Endothelial cell of umbilical vein (primary cell): ENCODE measurements around the gene SH3TC1. TPM values are rescaled to one million over a fixed set of nuclear protein-coding genes. Genes with fewer than 3 reads are reported as not detected.

Source experiments
- BruUV-seq: library from RNA; stranded (reverse); fragments of 400-500 nt; replicated peaks from 2 replicates; lab custom pipeline; 2021; lab: Mats Ljungman, UMichigan
- CTCF ChIA-PET: fragments of 300-600, 350-600 bp; sonication (Branson Sonifier 250); formaldehyde crosslinking; loops from one replicate; lab custom pipeline; 2021; ENCODE audit warnings: antibody characterized with exemption, inconsistent platforms; lab: Charles Lee
- POLR2A ChIA-PET: fragments of 300-600, 350-600 bp; sonication (Branson Sonifier 250); formaldehyde crosslinking; loops from one replicate; lab custom pipeline; 2021; ENCODE audit warnings: antibody characterized with exemption, inconsistent platforms; lab: Charles Lee
- DNase-seq: peaks from one replicate; pipeline ENCODE4 v3.0.0-alpha.2; 2011; ENCODE audit warnings: low read depth, low spot score
- FAIRE-seq: peaks from 2 replicates; lab custom pipeline; 2011; peaks lifted over from hg19 to GRCh38; lab: Jason Lieb, UNC
- H2AFZ ChIP-seq: 2 replicates; pipeline ENCODE4 v1.6.0; 2012; ENCODE audit warnings: low read depth, low read length, control low read depth, inconsistent platforms
- H3K27ac ChIP-seq: 2 replicates; pipeline ENCODE4 v1.5.1; 2011; ENCODE audit warnings: low read depth, mild to moderate bottlenecking, control low read depth, low read length, moderate library complexity; ENCODE audit not compliant: insufficient read depth
- H3K27me3 ChIP-seq, 2 experiments: 2 replicates each; pipeline versions ENCODE4 v1.6.0 to v1.6.1; 2011; ENCODE audit warnings: low read length in 2 of 2, mixed read lengths in 1 of 2; ENCODE audit not compliant: control insufficient read depth in 2 of 2, insufficient read depth in 2 of 2
- H3K36me3 ChIP-seq, 2 experiments: 2 replicates in 1 of 2; 3 replicates in 1 of 2; pipeline ENCODE4 v1.5.1; 2011; ENCODE audit warnings: low read length in 2 of 2, mild to moderate bottlenecking in 1 of 2, moderate library complexity in 1 of 2; ENCODE audit not compliant: control insufficient read depth in 2 of 2, insufficient read depth in 2 of 2; ENCODE audit errors: extremely low read depth in 1 of 2
- H3K4me1 ChIP-seq: 3 replicates; pipeline ENCODE4 v1.5.1; 2011; ENCODE audit warnings: mild to moderate bottlenecking, low read length; ENCODE audit not compliant: control insufficient read depth, insufficient read depth; ENCODE audit errors: extremely low read depth
- H3K4me2 ChIP-seq: 2 replicates; pipeline ENCODE4 v1.6.1; 2011; ENCODE audit warnings: low read length, control low read depth, mixed read lengths; ENCODE audit not compliant: insufficient read depth
- H3K4me3 ChIP-seq, 3 experiments: fragments of 200-600 bp in 1 of 3; sonication (generic), shearing (Covaris generic) in 1 of 3; replicated peaks in 1 of 3; 2 replicates each; pipeline ENCODE4 v1.5.1; 2011 to 2016; ENCODE audit warnings: control low read depth in 3 of 3, low read length in 3 of 3, mild to moderate bottlenecking in 2 of 3, inconsistent platforms in 1 of 3, low read depth in 1 of 3, moderate library complexity in 1 of 3; ENCODE audit not compliant: insufficient read depth in 1 of 3
- H3K79me2 ChIP-seq: 2 replicates; pipeline ENCODE4 v1.6.0; 2012; ENCODE audit warnings: low read length, inconsistent platforms; ENCODE audit not compliant: control insufficient read depth, insufficient read depth
- H3K9ac ChIP-seq: replicated peaks from 2 replicates; pipeline ENCODE3; 2011; ENCODE audit warnings: low read length, control low read depth; ENCODE audit not compliant: insufficient read depth; ENCODE audit errors: extremely low read depth
- H3K9me1 ChIP-seq: replicated peaks from 3 replicates; pipeline ENCODE4 v1.6.0; 2011; ENCODE audit warnings: mild to moderate bottlenecking, low read length; ENCODE audit not compliant: control insufficient read depth, insufficient read depth; ENCODE audit errors: extremely low read depth
- H3K9me3 ChIP-seq: replicated peaks from 2 replicates; pipeline ENCODE4 v1.5.1; 2012; ENCODE audit warnings: low read length, inconsistent platforms; ENCODE audit not compliant: control insufficient read depth, insufficient read depth
- H4K20me1 ChIP-seq: replicated peaks from 2 replicates; pipeline ENCODE3; 2011; ENCODE audit warnings: mild to moderate bottlenecking, low read length; ENCODE audit not compliant: control insufficient read depth, insufficient read depth; ENCODE audit errors: extremely low read depth
- CTCF ChIP-seq, 2 donors: IDR thresholded peaks; 1 replicate in 1 of 2; 2 replicates in 1 of 2; pipeline ENCODE4 v1.5.1; 2011; ENCODE audit warnings: low read length in 2 of 2, mild to moderate bottlenecking in 2 of 2, moderate library complexity in 2 of 2, control low read depth in 1 of 2, inconsistent platforms in 1 of 2, low read depth in 1 of 2; ENCODE audit not compliant: insufficient read depth in 1 of 2; ENCODE audit errors: extremely low read depth in 1 of 2
- EZH2 ChIP-seq: IDR thresholded peaks from 2 replicates; pipeline ENCODE4 v1.6.1; 2012; ENCODE audit warnings: borderline replicate concordance, low read depth, mild to moderate bottlenecking, moderate library complexity, low read length, inconsistent platforms; ENCODE audit not compliant: severe bottlenecking
- FOS ChIP-seq: IDR thresholded peaks from 2 replicates; pipeline ENCODE4 v1.6.1; 2011; ENCODE audit warnings: mild to moderate bottlenecking, low read length, moderate library complexity, borderline replicate concordance; ENCODE audit not compliant: insufficient read depth
- GATA2 ChIP-seq: IDR thresholded peaks from 2 replicates; pipeline ENCODE4 v1.7.0; 2011; ENCODE audit warnings: low read depth, mild to moderate bottlenecking, moderate library complexity, mixed read lengths, low read length; ENCODE audit not compliant: insufficient read length, insufficient read depth
- JUN ChIP-seq: IDR thresholded peaks from 2 replicates; pipeline ENCODE4 v1.6.1; 2011; ENCODE audit warnings: borderline replicate concordance, low read depth; ENCODE audit not compliant: insufficient read length, insufficient read depth
- MAX ChIP-seq: IDR thresholded peaks from 2 replicates; pipeline ENCODE4 v1.6.1; 2011; ENCODE audit not compliant: insufficient read depth, insufficient read length
- MYC ChIP-seq: IDR thresholded peaks from one replicate; pipeline ENCODE4 v1.6.1; 2011; ENCODE audit warnings: mild to moderate bottlenecking, low read depth, low read length
- POLR2A ChIP-seq: IDR thresholded peaks from 2 replicates; pipeline ENCODE4 v1.6.1; 2012; ENCODE audit warnings: low read depth, mild to moderate bottlenecking, control low read depth, low read length
- POLR2AphosphoS5 ChIP-seq: IDR thresholded peaks from 2 replicates; pipeline ENCODE4 v1.6.1; 2012; ENCODE audit warnings: low read depth, mild to moderate bottlenecking, control low read depth, low read length, moderate library complexity; ENCODE audit not compliant: insufficient read depth
- dilution Hi-C: fragments of 300-500 bp; cut with MboI; formaldehyde crosslinking; loops from one replicate; pipeline ENCODE4 v1.15.0; 2019; ENCODE audit warnings: low sequenced_read_pairs; ENCODE audit not compliant: extremely low pct_ligation_motif_present
- intact Hi-C: fragments of 100-400 bp; cut with micrococcal nuclease; formaldehyde crosslinking; loops from one replicate; pipeline ENCODE4 v1.10.0; 2022
- polyA plus RNA-seq, 4 experiments: library from polyadenylated mRNA; depleted of rRNA in 3 of 4; stranded (reverse) in 3 of 4; unstranded in 1 of 4; fragments of >200 nt; gene quantifications; 2 replicates each; pipeline versions ENCODE4 v1.2.1 to v1.2.3, GENCODE V29; 2011 to 2012; ENCODE audit warnings: missing spikeins in 1 of 4
- total RNA-seq: library from RNA; stranded (reverse); gene quantifications from 2 replicates; pipeline ENCODE4 v1.2.3, GENCODE V29; 2021

Gene SH3TC1
- total and polyA plus RNA-seq, 2 donors (not counting 3 experiments of a cell fraction or from before 2014, with no cell fraction given): 96.5 to 192 TPM

- H3K9me3 ChIP-seq: no peaks in the 10 kb centered on the region
- POLR2A ChIA-PET: no interaction called here
Measured at GRCh38 chr4:8173492-8174242, 25.4 kb upstream of the SH3TC1 start.

More at GRCh38 chr4:8173492-8174242, 25.4 kb upstream of the SH3TC1 start:
- Histone ChIP-seq H3K9me1 (no peaks in the 10 kb centered on the region), H3K27me3 (no peaks in the 10 kb centered on the region), H3K4me3 (no peak overlapping the region), H4K20me1 (no peaks in the 10 kb centered on the region), H3K9ac (no peak overlapping the region), H3K27ac (no peak overlapping the region), H2AFZ (no peak overlapping the region), H3K36me3 (no peaks in the 10 kb centered on the region), H3K4me1 (no peaks in the 10 kb centered on the region), H3K4me2 (no peak overlapping the region), H3K79me2 (no peaks in the 10 kb centered on the region)
- FAIRE-seq (no peak), DNase-seq (no peak)
- no TSS peak for BruUV-seq
- dilution Hi-C loops: no loop called here
- CTCF ChIA-PET: interaction anchor here (1.0 kb wide), 1 partner anchor 24 kb away, joined by 4 read pairs; no protein-coding TSS in a partner anchor
- TF ChIP-seq MAX (no peak), CTCF (IDR thresholded peaks at IDR 0.05; ENCODE audit: extremely low read depth in 1 of 2, insufficient read depth in 1 of 2, low read depth in 1 of 2, low read length in 2 of 2) (no peak), JUN (no peak), MYC (no peak), POLR2A (no peak), EZH2 (no peak), FOS (no peak), POLR2AphosphoS5 (no peak), GATA2 (no peak)
- intact Hi-C loops: no loop called here
